GM12892 (cell line): ENCODE measurements around the gene B4GALT4.

ENCODE experiments used
- POLR2A ChIP-seq: IDR thresholded peaks from 2 replicates; pipeline ENCODE4 v1.6.1; 2011; ENCODE audit warnings: low read depth, low read length, control low read depth
- POLR2AphosphoS5 ChIP-seq: IDR thresholded peaks from 2 replicates; pipeline ENCODE4 v1.6.1; 2011; ENCODE audit warnings: low read depth, low read length, control low read depth

GRCh38 chr3:119234610-119235009 is 6.1 kb downstream of the B4GALT4 start:
- TF ChIP-seq POLR2AphosphoS5 (no peak), POLR2A (no peak)
